HG02852 (cell line): ENCODE results near the gene ZRANB3.
"Not testable (repeated sequence)": the region's sequence is repeated elsewhere in the genome, so short reads cannot be mapped to it uniquely, and the experiment has no call there.

Source experiments
- ATAC-seq: cut with Tn5 transposase; IDR thresholded peaks from one replicate; pipeline ENCODE4 v1.9.1; 2021; ENCODE audit warnings: mild to moderate bottlenecking, moderate library complexity; ENCODE audit not compliant: unreplicated experiment

ZRANB3 gene

GRCh38 chr2:135149251-135149650, 381.8 kb downstream of the ZRANB3 start:
- no peak for ATAC-seq

GRCh38 chr2:135144343-135144742, 386.7 kb downstream of the ZRANB3 start:
- no peak for ATAC-seq

- no peak for ATAC-seq
These were observed 388.7 kb downstream of the ZRANB3 start for GRCh38 chr2:135142323-135142722.

- ATAC-seq: no peak
These were observed 390.4 kb downstream of the ZRANB3 start for GRCh38 chr2:135140606-135141005.

- ATAC-seq: no peak
These were observed 398.7 kb downstream of the ZRANB3 start for GRCh38 chr2:135132314-135132713.

- no peak for ATAC-seq
These were observed 400.3 kb downstream of the ZRANB3 start for GRCh38 chr2:135130751-135131150.

- no peak for ATAC-seq
These were observed 405.1 kb downstream of the ZRANB3 start for GRCh38 chr2:135125940-135126339.

- ATAC-seq: no peak
These were observed 405.8 kb downstream of the ZRANB3 start for GRCh38 chr2:135124924-135125886.

GRCh38 chr2:135121658-135122039, 409.4 kb downstream of the ZRANB3 start:
- not testable (repeated sequence) for ATAC-seq

- no peak for ATAC-seq
These were observed 409.9 kb downstream of the ZRANB3 start for GRCh38 chr2:135121016-135121657.

- no peak for ATAC-seq
These were observed 411.4 kb downstream of the ZRANB3 start for GRCh38 chr2:135119582-135119981.

- ATAC-seq: no peak
These were observed 417.7 kb downstream of the ZRANB3 start for GRCh38 chr2:135113322-135113721.

GRCh38 chr2:135105513-135106316, 425.3 kb downstream of the ZRANB3 start:
- ATAC-seq: not testable (repeated sequence)

- no peak for ATAC-seq
These were observed 427.2 kb downstream of the ZRANB3 start for GRCh38 chr2:135103843-135104242.

- ATAC-seq: no peak
These were observed 431.1 kb downstream of the ZRANB3 start for GRCh38 chr2:135099802-135100483.

- no peak for ATAC-seq
These were observed 433.3 kb downstream of the ZRANB3 start for GRCh38 chr2:135097532-135098231.

- ATAC-seq: no peak
These were observed 434.2 kb downstream of the ZRANB3 start for GRCh38 chr2:135096665-135097446.

GRCh38 chr2:135095591-135095990, 435.4 kb downstream of the ZRANB3 start:
- no peak for ATAC-seq

- no peak for ATAC-seq
These were observed 436.5 kb downstream of the ZRANB3 start for GRCh38 chr2:135094508-135094907.
